Epidermal melanocyte (primary cell): ENCODE results near the gene UBE2D3.
"Not testable (repeated sequence)": the region's sequence is repeated elsewhere in the genome, so short reads cannot be mapped to it uniquely, and the experiment has no call there.

Source experiments
- DNase-seq: peaks from one replicate; pipeline ENCODE4 v3.0.0; 2011; ENCODE audit warnings: low spot score; ENCODE audit not compliant: insufficient read length

The UBE2D3 gene

GRCh38 chr4:102826890-102827673 is at the start of gene UBE2D3:
UBE2D3 (minus strand) TSS chr4:102827551; CDS start chr4:102826508, 1,043 bp downstream.
- peak; percentile 22 for DNase-seq

GRCh38 chr4:102871772-102872171 is 44.4 kb upstream of the UBE2D3 start:
- no peak for DNase-seq

GRCh38 chr4:102869569-102870197 is 42.3 kb upstream of the UBE2D3 start:
- DNase-seq: no peak

- DNase-seq: peak; percentile 86
Observed at GRCh38 chr4:102868781-102869568, 41.6 kb upstream of the UBE2D3 start, which contains the start of gene CISD2. CISD2 (plus strand) TSS chr4:102868992; CDS start chr4:102869085, 93 bp downstream.

- no peak for DNase-seq
Observed at GRCh38 chr4:102868153-102868780, 40.9 kb upstream of the UBE2D3 start.

GRCh38 chr4:102867278-102868152 is 40.2 kb upstream of the UBE2D3 start:
- no peak for DNase-seq

- not testable (repeated sequence) for DNase-seq
Observed at GRCh38 chr4:102865327-102865726, 38.0 kb upstream of the UBE2D3 start.

- DNase-seq: no peak
Observed at GRCh38 chr4:102862747-102863146, 35.4 kb upstream of the UBE2D3 start.

GRCh38 chr4:102862016-102862415 is 34.7 kb upstream of the UBE2D3 start:
- no peak for DNase-seq

- DNase-seq: no peak
Observed at GRCh38 chr4:102860611-102861324, 33.4 kb upstream of the UBE2D3 start.

GRCh38 chr4:102858828-102859464 is 31.6 kb upstream of the UBE2D3 start:
- DNase-seq: no peak

GRCh38 chr4:102850370-102850769 is 23.0 kb upstream of the UBE2D3 start:
- DNase-seq: no peak

- no peak for DNase-seq
Observed at GRCh38 chr4:102849579-102850104, 22.3 kb upstream of the UBE2D3 start.

GRCh38 chr4:102847687-102848086 is 20.3 kb upstream of the UBE2D3 start:
- no peak for DNase-seq

GRCh38 chr4:102843938-102844337 is 16.6 kb upstream of the UBE2D3 start:
- DNase-seq: no peak

GRCh38 chr4:102843273-102843672 is 15.9 kb upstream of the UBE2D3 start:
- DNase-seq: no peak

- no peak for DNase-seq
Observed at GRCh38 chr4:102842367-102842766, 15.0 kb upstream of the UBE2D3 start.

GRCh38 chr4:102836596-102836995 is 9.2 kb upstream of the UBE2D3 start:
- no peak for DNase-seq

- DNase-seq: no peak
Observed at GRCh38 chr4:102832667-102833066, 5.3 kb upstream of the UBE2D3 start.
